GM21737 (cell line): Measurements from ENCODE around the gene F3.

ENCODE experiments used
- ATAC-seq: cut with Tn5 transposase; IDR thresholded peaks from one replicate; pipeline ENCODE4 v1.9.1; 2021; ENCODE audit warnings: mild to moderate bottlenecking, moderate library complexity; ENCODE audit not compliant: unreplicated experiment

F3 gene

DNA sequence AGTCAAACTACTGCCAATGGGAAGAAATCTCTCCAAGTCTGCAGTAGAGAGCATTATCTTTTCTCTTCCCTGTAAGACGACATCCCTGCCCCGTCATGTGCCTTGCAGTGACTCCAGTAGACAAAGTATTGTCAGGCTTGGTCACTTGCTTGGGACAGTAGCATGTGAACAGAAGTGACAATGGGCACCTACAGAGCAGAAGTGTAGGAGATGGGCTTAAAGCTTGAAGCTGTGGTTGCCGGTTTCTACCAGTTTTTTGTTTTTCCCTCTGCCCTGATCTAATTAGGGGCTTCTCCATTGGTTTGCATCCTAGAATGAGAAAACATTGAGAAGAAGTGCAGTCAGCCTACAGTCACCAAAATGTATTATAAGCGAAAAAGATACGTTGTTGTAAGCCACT, 12.7 kb downstream of the F3 start:
- ATAC-seq: no peak

GRCh38 chr1:94528299-94528698, 13.3 kb downstream of the F3 start:
- no peak for ATAC-seq

GRCh38 chr1:94527447-94528031, 14.0 kb downstream of the F3 start:
- ATAC-seq: no peak

DNA sequence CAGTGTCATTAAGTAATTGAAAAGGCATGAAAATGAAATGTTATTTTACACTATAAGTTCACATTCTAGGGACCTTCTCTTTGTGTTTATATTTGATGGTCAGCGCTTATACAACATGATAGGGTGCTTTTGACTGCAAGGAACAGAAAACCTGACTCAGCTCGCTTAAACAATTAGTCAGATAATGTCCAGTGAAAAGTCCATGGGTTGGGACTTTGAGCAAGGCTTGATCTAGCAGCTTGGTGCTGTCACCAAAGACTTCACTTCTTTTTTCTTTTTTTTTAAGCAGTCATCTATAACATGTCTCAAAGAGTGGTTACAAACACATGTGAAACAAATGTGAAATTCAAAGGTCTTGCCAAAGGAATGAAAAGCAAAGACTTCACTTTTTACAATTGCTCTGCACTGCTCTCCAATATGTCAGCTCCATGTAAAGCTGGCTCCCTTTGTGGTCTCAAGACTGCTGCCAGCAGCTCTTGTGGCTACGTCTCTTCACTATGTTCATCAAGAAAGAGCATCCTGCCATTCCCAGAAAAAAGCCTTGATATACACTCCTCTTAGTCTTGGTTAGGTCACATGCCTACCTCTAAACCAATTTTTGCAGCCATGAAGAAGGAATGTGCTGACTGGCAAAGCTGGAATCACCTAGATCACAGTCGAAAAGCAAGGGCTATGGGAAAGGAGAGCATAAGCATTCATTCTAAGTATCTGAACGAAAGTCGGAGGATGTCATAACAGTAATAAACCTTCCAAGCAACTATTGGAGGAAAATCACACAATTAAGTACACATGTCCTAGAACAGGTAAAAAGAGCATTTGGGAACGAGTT, 15.2 kb downstream of the F3 start:
- no peak for ATAC-seq

- ATAC-seq: no peak
Measured at GRCh38 chr1:94524531-94524930, 17.0 kb downstream of the F3 start.

DNA sequence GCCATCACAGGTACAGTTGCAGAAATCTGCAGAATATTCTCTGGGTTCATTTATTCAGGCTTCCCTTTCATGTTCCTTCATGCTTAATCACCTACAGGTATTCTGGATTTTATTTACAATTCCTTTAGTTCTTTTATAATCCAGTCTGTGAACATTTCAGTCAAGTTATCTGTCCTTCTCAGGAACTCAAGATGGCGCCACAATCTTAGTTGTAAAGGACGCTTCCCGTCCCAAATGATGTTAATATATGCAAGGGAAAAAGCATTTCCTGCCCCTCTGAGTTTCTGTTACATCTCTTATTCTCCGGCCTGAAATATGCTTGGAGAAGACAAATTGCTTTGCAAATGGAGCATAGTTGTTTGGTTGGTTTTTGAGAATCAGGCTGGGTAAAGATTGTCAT, 19.3 kb downstream of the F3 start:
- ATAC-seq: no peak

GRCh38 chr1:94519351-94519750, 22.2 kb downstream of the F3 start:
- no peak for ATAC-seq

- no peak for ATAC-seq
Measured at GRCh38 chr1:94515296-94515947, 26.1 kb downstream of the F3 start.

GRCh38 chr1:94514095-94514727, 27.3 kb downstream of the F3 start:
- no peak for ATAC-seq

DNA sequence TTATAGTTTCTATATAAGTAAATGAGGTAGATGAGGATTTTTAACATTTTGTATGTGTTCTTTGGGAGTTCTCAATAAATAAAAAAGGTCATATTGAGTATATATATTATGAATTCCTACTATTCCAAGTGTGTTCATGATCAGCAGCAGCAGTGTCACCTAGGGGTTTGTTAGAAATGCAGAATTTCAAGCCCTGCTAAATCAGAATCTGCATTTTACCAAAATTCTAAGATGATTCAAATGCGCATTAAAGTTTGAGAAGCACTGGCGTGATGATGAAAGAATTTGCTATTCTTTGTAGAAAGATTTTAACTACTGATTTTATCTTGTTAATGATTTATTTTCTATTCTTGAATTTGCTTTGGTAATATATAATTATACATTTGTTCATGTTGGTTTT, 28.7 kb downstream of the F3 start:
- no peak for ATAC-seq

- no peak for ATAC-seq
Measured at GRCh38 chr1:94504601-94505000, 37.0 kb downstream of the F3 start.

DNA sequence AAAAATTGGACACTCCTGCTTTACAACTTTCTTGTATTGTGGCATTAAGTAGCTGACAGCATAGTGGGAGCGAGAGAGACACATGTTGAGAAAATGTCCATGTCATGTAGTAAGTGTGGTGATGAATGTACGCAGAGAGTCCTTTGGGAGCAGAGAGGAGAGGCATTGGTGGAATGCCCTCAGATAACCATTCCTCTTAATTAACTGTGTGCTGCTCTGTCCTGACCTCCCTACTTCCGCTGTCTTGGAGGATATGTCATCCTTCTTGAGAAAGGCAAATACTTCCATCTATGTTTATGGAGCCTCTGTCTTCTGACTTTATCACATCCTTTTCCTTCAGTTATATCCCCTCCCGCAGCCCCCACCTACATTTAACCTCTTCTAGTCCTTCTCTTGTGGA, 38.4 kb downstream of the F3 start:
- no peak for ATAC-seq

GRCh38 chr1:94501935-94502334, 39.6 kb downstream of the F3 start:
- no peak for ATAC-seq

GRCh38 chr1:94501426-94501825, 40.1 kb downstream of the F3 start:
- no peak for ATAC-seq

- no peak for ATAC-seq
Measured at GRCh38 chr1:94496076-94496755, 45.3 kb downstream of the F3 start.

DNA sequence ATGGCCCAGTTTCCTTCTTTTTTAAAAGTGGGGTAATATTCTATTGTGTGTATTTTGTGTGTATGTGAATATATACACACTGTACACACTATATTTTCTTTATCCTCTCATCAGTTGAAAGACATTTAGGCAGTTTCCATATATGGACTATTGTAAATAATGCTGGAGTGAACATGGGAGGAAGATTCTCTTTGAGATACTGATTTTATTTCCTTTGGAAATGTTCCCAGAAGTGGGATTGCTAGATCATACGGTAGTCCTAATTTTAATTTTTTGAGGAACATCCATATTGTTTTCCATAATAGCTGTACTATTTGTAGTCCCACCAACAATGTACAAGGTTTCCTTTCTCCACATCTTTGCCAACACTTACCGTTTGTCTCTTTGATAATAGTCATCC, 51.0 kb downstream of the F3 start:
- no peak for ATAC-seq

DNA sequence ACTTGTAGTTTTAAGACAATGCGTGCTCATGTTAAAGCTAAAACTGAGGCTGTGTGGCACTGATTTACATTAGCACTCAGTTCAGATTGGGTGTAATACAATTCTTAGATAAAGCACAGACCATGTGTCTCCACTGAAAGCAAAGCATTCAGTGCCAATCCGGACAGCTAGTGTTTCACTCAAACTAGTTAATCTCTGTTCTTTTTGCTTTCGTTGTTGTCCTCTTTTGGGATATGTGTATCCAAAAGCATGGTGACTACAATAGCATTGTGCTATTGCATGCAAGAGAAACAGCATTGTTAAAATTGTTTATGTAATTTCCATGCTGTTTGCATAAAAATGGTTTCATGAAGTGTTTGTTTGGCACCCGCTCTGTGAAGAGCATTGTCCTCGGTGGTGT, 54.6 kb downstream of the F3 start:
- no peak for ATAC-seq

DNA sequence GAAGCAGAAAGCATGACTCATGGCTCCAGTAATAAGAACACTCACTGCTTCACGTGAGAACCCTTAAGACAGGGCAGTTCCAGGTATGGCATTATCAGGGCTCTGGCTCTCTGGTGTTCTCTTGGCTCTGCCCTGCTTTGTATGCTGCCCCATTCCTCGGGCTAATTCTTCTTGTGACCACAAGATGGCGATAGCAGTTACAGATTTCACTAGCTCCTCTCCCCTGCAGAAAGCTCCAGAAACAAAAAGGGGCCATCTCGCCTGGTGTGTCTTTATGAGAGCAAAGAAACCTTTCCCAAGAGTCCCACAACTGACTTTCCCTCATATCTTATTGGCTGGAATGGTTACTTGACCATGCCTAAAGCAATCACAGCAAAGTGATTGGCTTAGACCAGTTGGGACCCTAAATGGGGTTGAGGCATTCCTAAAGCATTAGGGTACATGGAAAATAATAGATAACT, 60.1 kb downstream of the F3 start:
- peak; percentile 76 for ATAC-seq

- ATAC-seq: no peak
Measured at GRCh38 chr1:94479682-94480081, 61.9 kb downstream of the F3 start.
